Hepatocyte (in vitro differentiated cells): ENCODE measurements around the gene C2CD3.

Experiments
- CTCF ChIP-seq: fragments of 200-600 bp; sonication (generic); IDR thresholded peaks from 2 replicates; pipeline ENCODE4 v1.5.1; 2016; ENCODE audit warnings: antibody characterized with exemption, mild to moderate bottlenecking; ENCODE audit not compliant: poor library complexity
- EZH2 ChIP-seq: fragments of 200-600 bp; sonication (generic); IDR thresholded peaks from 2 replicates; pipeline ENCODE4 v1.6.1; 2016; ENCODE audit warnings: antibody characterized with exemption, mild to moderate bottlenecking, borderline replicate concordance
- EZH2phosphoT487 ChIP-seq: fragments of 200-600 bp; sonication (generic); IDR thresholded peaks from one replicate; pipeline ENCODE4 v1.6.1; 2018; ENCODE audit warnings: antibody characterized with exemption, mild to moderate bottlenecking, low read depth, moderate library complexity; ENCODE audit not compliant: unreplicated experiment, severe bottlenecking

GRCh38 chr11:73972187-73972586 is 198.6 kb downstream of the C2CD3 start:
- no peak for TF ChIP-seq CTCF
- no peak for TF ChIP-seq EZH2
- no peak for TF ChIP-seq EZH2phosphoT487
